GM21367 (cell line): ENCODE data around the gene NEXMIF.
"Not testable (repeated sequence)": the region's sequence is repeated elsewhere in the genome, so short reads cannot be mapped to it uniquely, and the experiment has no call there.

Experiments used
- ATAC-seq: cut with Tn5 transposase; IDR thresholded peaks from one replicate; pipeline ENCODE4 v1.9.1; 2021; ENCODE audit not compliant: unreplicated experiment

Gene NEXMIF

GRCh38 chrX:74797338-74797887, 127.8 kb downstream of the NEXMIF start:
- no peak for ATAC-seq

- ATAC-seq: no peak
These were observed 136.6 kb downstream of the NEXMIF start for GRCh38 chrX:74788545-74789086.

- no peak for ATAC-seq
These were observed 140.6 kb downstream of the NEXMIF start for GRCh38 chrX:74784629-74785028.

- ATAC-seq: peak; percentile 60
These were observed 143.7 kb downstream of the NEXMIF start for GRCh38 chrX:74781507-74782034.

- no peak for ATAC-seq
These were observed 146.1 kb downstream of the NEXMIF start for GRCh38 chrX:74779175-74779574.

GRCh38 chrX:74774988-74775387, 150.3 kb downstream of the NEXMIF start:
- ATAC-seq: no peak

GRCh38 chrX:74736450-74736849, 188.8 kb downstream of the NEXMIF start:
- no peak for ATAC-seq

GRCh38 chrX:74705269-74705668, 220.0 kb downstream of the NEXMIF start:
- ATAC-seq: no peak

DNA sequence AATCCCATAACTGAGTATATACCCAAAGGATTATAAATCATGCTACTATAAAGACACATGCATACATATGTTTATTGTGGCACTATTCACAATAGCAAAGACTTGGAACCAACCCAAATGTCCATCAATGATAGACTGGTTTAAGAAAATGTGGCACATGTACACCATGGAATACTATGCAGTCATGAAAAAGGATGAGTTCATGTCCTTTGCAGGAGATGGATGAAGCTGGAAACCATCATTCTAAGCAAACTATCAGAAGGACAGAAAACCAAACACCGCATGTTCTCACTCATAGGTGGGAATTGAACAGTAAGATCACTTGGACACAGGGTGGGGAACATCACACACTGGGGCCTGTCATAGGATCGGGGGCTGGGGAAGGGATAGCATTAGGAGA, 223.9 kb downstream of the NEXMIF start:
- not testable (repeated sequence) for ATAC-seq

- no peak for ATAC-seq
These were observed 240.8 kb downstream of the NEXMIF start for GRCh38 chrX:74684466-74684865.
